Stimulated activated naive CD8-positive, alpha-beta T cell treated with anti-CD3 and anti-CD28 coated beads, Interleukin-15, Interleukin-2, amounts not matched to agents 100 ng/mL and 50 ng/mL, for 24 hours (primary cell): Measurements from ENCODE around the gene HS6ST3.

Source experiments
- H3K27ac Mint-ChIP-seq: one replicate; pipeline ENCODE4 v1.8.0; 2021; ENCODE audit warnings: mild to moderate bottlenecking, mixed read lengths
- H3K27me3 Mint-ChIP-seq: one replicate; pipeline ENCODE4 v1.8.0; 2021; ENCODE audit warnings: mixed read lengths
- H3K36me3 Mint-ChIP-seq: one replicate; pipeline ENCODE4 v1.8.0; 2021; ENCODE audit warnings: low read depth, mixed read lengths
- H3K4me1 Mint-ChIP-seq: one replicate; pipeline ENCODE4 v1.8.0; 2021; ENCODE audit warnings: low read depth, mixed read lengths
- H3K4me3 Mint-ChIP-seq: one replicate; pipeline ENCODE4 v1.8.0; 2021; ENCODE audit warnings: mild to moderate bottlenecking, mixed read lengths
- H3K9me3 Mint-ChIP-seq: one replicate; pipeline ENCODE4 v1.8.0; 2021; ENCODE audit warnings: mixed read lengths

Gene HS6ST3

GRCh38 chr13:96130818-96131340 is 41.0 kb downstream of the HS6ST3 start:
- Mint-ChIP-seq H3K4me3 (no peak overlapping the region), H3K36me3 (no peaks in the 10 kb centered on the region), H3K9me3 (peaks cover 3% of the 10 kb centered on the region), H3K4me1 (no peaks in the 10 kb centered on the region), H3K27ac (no peak overlapping the region), H3K27me3 (no peaks in the 10 kb centered on the region)

GRCh38 chr13:96141032-96141431 is 51.1 kb downstream of the HS6ST3 start:
- Mint-ChIP-seq H3K9me3 (no peaks in the 10 kb centered on the region), H3K4me1 (no peaks in the 10 kb centered on the region), H3K36me3 (no peaks in the 10 kb centered on the region), H3K27ac (no peak overlapping the region), H3K4me3 (no peak overlapping the region), H3K27me3 (no peaks in the 10 kb centered on the region)

- H3K9me3 Mint-ChIP-seq, result peaks cover 8% of the 10 kb centered on the region
- H3K4me3 Mint-ChIP-seq, result no peak overlapping the region
- no peaks in the 10 kb centered on the region for H3K4me1 Mint-ChIP-seq
- H3K27ac Mint-ChIP-seq, result no peak overlapping the region
- H3K27me3 Mint-ChIP-seq, result no peaks in the 10 kb centered on the region
- H3K36me3 Mint-ChIP-seq, result no peaks in the 10 kb centered on the region
Observed at GRCh38 chr13:96159725-96160124, 69.8 kb downstream of the HS6ST3 start.

- no peaks in the 10 kb centered on the region for H3K27me3 Mint-ChIP-seq
- no peaks in the 10 kb centered on the region for H3K36me3 Mint-ChIP-seq
- no peak overlapping the region for H3K4me3 Mint-ChIP-seq
- H3K9me3 Mint-ChIP-seq, result peaks cover 8% of the 10 kb centered on the region
- H3K4me1 Mint-ChIP-seq, result no peaks in the 10 kb centered on the region
- no peak overlapping the region for H3K27ac Mint-ChIP-seq
Observed at GRCh38 chr13:96161141-96161540, 71.2 kb downstream of the HS6ST3 start.

GRCh38 chr13:96165840-96166239 is 75.9 kb downstream of the HS6ST3 start:
- no peak overlapping the region for H3K4me3 Mint-ChIP-seq
- H3K27me3 Mint-ChIP-seq, result no peaks in the 10 kb centered on the region
- H3K9me3 Mint-ChIP-seq, result no peaks in the 10 kb centered on the region
- no peaks in the 10 kb centered on the region for H3K4me1 Mint-ChIP-seq
- H3K27ac Mint-ChIP-seq, result no peak overlapping the region
- H3K36me3 Mint-ChIP-seq, result no peaks in the 10 kb centered on the region

GRCh38 chr13:96172066-96172465 is 82.2 kb downstream of the HS6ST3 start:
- Mint-ChIP-seq H3K27ac (no peak overlapping the region), H3K4me3 (no peak overlapping the region), H3K36me3 (no peaks in the 10 kb centered on the region), H3K27me3 (no peaks in the 10 kb centered on the region), H3K9me3 (peaks cover 7% of the 10 kb centered on the region), H3K4me1 (no peaks in the 10 kb centered on the region)

- Mint-ChIP-seq H3K36me3 (no peaks in the 10 kb centered on the region), H3K27ac (no peak overlapping the region), H3K4me1 (no peaks in the 10 kb centered on the region), H3K4me3 (no peak overlapping the region), H3K9me3 (peaks cover 14% of the 10 kb centered on the region), H3K27me3 (no peaks in the 10 kb centered on the region)
Observed at GRCh38 chr13:96178759-96179158, 88.9 kb downstream of the HS6ST3 start.

- Mint-ChIP-seq H3K27ac (no peak overlapping the region), H3K4me1 (no peaks in the 10 kb centered on the region), H3K4me3 (no peak overlapping the region), H3K9me3 (peaks cover 16% of the 10 kb centered on the region), H3K27me3 (no peaks in the 10 kb centered on the region), H3K36me3 (no peaks in the 10 kb centered on the region)
Observed at GRCh38 chr13:96179309-96179708, 89.4 kb downstream of the HS6ST3 start.

GRCh38 chr13:96181911-96182310 is 92.0 kb downstream of the HS6ST3 start:
- Mint-ChIP-seq H3K4me1 (no peaks in the 10 kb centered on the region), H3K27me3 (no peaks in the 10 kb centered on the region), H3K27ac (no peak overlapping the region), H3K4me3 (no peak overlapping the region), H3K9me3 (peaks cover 14% of the 10 kb centered on the region), H3K36me3 (no peaks in the 10 kb centered on the region)

- Mint-ChIP-seq H3K27me3 (no peaks in the 10 kb centered on the region), H3K9me3 (peaks cover 13% of the 10 kb centered on the region), H3K4me1 (no peaks in the 10 kb centered on the region), H3K36me3 (no peaks in the 10 kb centered on the region), H3K27ac (no peak overlapping the region), H3K4me3 (no peak overlapping the region)
Observed at GRCh38 chr13:96185818-96186217, 95.9 kb downstream of the HS6ST3 start.

GRCh38 chr13:96191367-96191766 is 101.5 kb downstream of the HS6ST3 start:
- H3K9me3 Mint-ChIP-seq, result peaks cover 4% of the 10 kb centered on the region
- H3K36me3 Mint-ChIP-seq, result no peaks in the 10 kb centered on the region
- H3K27me3 Mint-ChIP-seq, result peaks cover 2% of the 10 kb centered on the region
- H3K4me3 Mint-ChIP-seq, result no peak overlapping the region
- no peak overlapping the region for H3K27ac Mint-ChIP-seq
- H3K4me1 Mint-ChIP-seq, result no peaks in the 10 kb centered on the region

- Mint-ChIP-seq H3K27me3 (peaks cover 3% of the 10 kb centered on the region), H3K4me3 (no peak overlapping the region), H3K27ac (no peak overlapping the region), H3K36me3 (no peaks in the 10 kb centered on the region), H3K4me1 (no peaks in the 10 kb centered on the region), H3K9me3 (peaks cover 4% of the 10 kb centered on the region)
Observed at GRCh38 chr13:96193728-96194310, 103.9 kb downstream of the HS6ST3 start.

GRCh38 chr13:96198038-96198437 is 108.1 kb downstream of the HS6ST3 start:
- Mint-ChIP-seq H3K36me3 (no peaks in the 10 kb centered on the region), H3K27me3 (peaks cover 3% of the 10 kb centered on the region), H3K27ac (no peak overlapping the region), H3K4me3 (no peak overlapping the region), H3K4me1 (no peaks in the 10 kb centered on the region), H3K9me3 (peaks cover 9% of the 10 kb centered on the region)

- H3K27me3 Mint-ChIP-seq, result peaks cover 3% of the 10 kb centered on the region
- no peak overlapping the region for H3K4me3 Mint-ChIP-seq
- H3K36me3 Mint-ChIP-seq, result no peaks in the 10 kb centered on the region
- no peak overlapping the region for H3K27ac Mint-ChIP-seq
- H3K4me1 Mint-ChIP-seq, result no peaks in the 10 kb centered on the region
- H3K9me3 Mint-ChIP-seq, result peaks cover 9% of the 10 kb centered on the region
Observed at GRCh38 chr13:96199315-96199714, 109.4 kb downstream of the HS6ST3 start.

GRCh38 chr13:96200810-96201209 is 110.9 kb downstream of the HS6ST3 start:
- H3K9me3 Mint-ChIP-seq, result peaks cover 9% of the 10 kb centered on the region
- no peaks in the 10 kb centered on the region for H3K4me1 Mint-ChIP-seq
- no peaks in the 10 kb centered on the region for H3K36me3 Mint-ChIP-seq
- H3K4me3 Mint-ChIP-seq, result no peak overlapping the region
- H3K27ac Mint-ChIP-seq, result no peak overlapping the region
- H3K27me3 Mint-ChIP-seq, result peaks cover 3% of the 10 kb centered on the region

- peaks cover 9% of the 10 kb centered on the region for H3K9me3 Mint-ChIP-seq
- H3K4me1 Mint-ChIP-seq, result no peaks in the 10 kb centered on the region
- no peaks in the 10 kb centered on the region for H3K27me3 Mint-ChIP-seq
- no peak overlapping the region for H3K4me3 Mint-ChIP-seq
- no peaks in the 10 kb centered on the region for H3K36me3 Mint-ChIP-seq
- H3K27ac Mint-ChIP-seq, result no peak overlapping the region
Observed at GRCh38 chr13:96202315-96202714, 112.4 kb downstream of the HS6ST3 start.
